Gastrocnemius medialis (tissue), 4 donors: ENCODE results near the gene DBNDD2.

Source experiments
- CTCF ChIP-seq, 5 experiments: fragments of 450-650 bp in 3 of 5; fragments of 200-600 bp in 2 of 5; sonication (generic) in 2 of 5; IDR thresholded peaks in 4 of 5; conservative IDR thresholded peaks in 1 of 5; 1 replicate in 4 of 5; 2 replicates in 1 of 5; pipeline ENCODE4 v1.5.1; 2016 to 2019; ENCODE audit warnings: antibody characterized with exemption in 5 of 5, mild to moderate bottlenecking in 3 of 5, moderate library complexity in 3 of 5
- POLR2A ChIP-seq, 2 donors: fragments of 450-650 bp; IDR thresholded peaks; one replicate each; pipeline ENCODE4 v1.6.1; 2017; ENCODE audit warnings: antibody characterized with exemption in 2 of 2, mild to moderate bottlenecking in 2 of 2, moderate library complexity in 2 of 2

- TF ChIP-seq CTCF (IDR thresholded peaks at IDR 0.05 in 4 of 5, conservative IDR thresholded peaks at IDR 0.05 in 1 of 5) (no peak), POLR2A (IDR thresholded peaks at IDR 0.05) (no peak)
Observed at GRCh38 chr20:45420125-45420524, 12.0 kb downstream of the DBNDD2 start.
